Ectodermal cell (in vitro differentiated cells): ENCODE measurements around the gene NCDN.

Source experiments
- H3K27ac ChIP-seq: 2 replicates; pipeline ENCODE4 v1.7.0; 2013; ENCODE audit warnings: mild to moderate bottlenecking, low read depth, low read length; ENCODE audit not compliant: insufficient read depth, poor library complexity, severe bottlenecking
- H3K27me3 ChIP-seq: 2 replicates; pipeline ENCODE4 v1.7.0; 2013; ENCODE audit warnings: mild to moderate bottlenecking, low read length; ENCODE audit not compliant: insufficient read depth, control insufficient read depth, poor library complexity, severe bottlenecking
- H3K36me3 ChIP-seq: one replicate; pipeline ENCODE4 v1.7.0; 2013; ENCODE audit warnings: low read length; ENCODE audit not compliant: control insufficient read depth, insufficient read depth
- H3K4me1 ChIP-seq: one replicate; pipeline ENCODE4 v1.7.0; 2013; ENCODE audit warnings: low read length; ENCODE audit not compliant: control insufficient read depth, insufficient read depth
- H3K4me3 ChIP-seq: 2 replicates; pipeline ENCODE4 v1.7.0; 2013; ENCODE audit warnings: low read depth, low read length, control low read depth; ENCODE audit not compliant: insufficient read depth
- H3K9me3 ChIP-seq: 2 replicates; pipeline ENCODE4 v1.7.0; 2013; ENCODE audit warnings: mild to moderate bottlenecking, low read length, moderate library complexity; ENCODE audit not compliant: control insufficient read depth
- WGBS, 2 experiments: methylation state at CpG; one replicate each; pipeline ENCODE4 v1.1.7; 2013; ENCODE audit warnings: missing lambda C conversion rate in 2 of 2; 5-methylcytosine and 5-hydroxymethylcytosine counted together

NCDN gene

GRCh38 chr1:35590476-35591040 lies 33.0 kb downstream of the NCDN start:
- H3K9me3 ChIP-seq: no peaks in the 10 kb centered on the region
- WGBS, 2 experiments: 94 to 96% methylated on average over 25 of the region's 25 CpGs
- H3K4me1 ChIP-seq: no peaks in the 10 kb centered on the region
- H3K36me3 ChIP-seq: no peaks in the 10 kb centered on the region
- H3K27me3 ChIP-seq: no peaks in the 10 kb centered on the region
- no peak overlapping the region for H3K4me3 ChIP-seq
- no peak overlapping the region for H3K27ac ChIP-seq

- no peaks in the 10 kb centered on the region for H3K36me3 ChIP-seq
- H3K9me3 ChIP-seq: no peaks in the 10 kb centered on the region
- H3K4me1 ChIP-seq: no peaks in the 10 kb centered on the region
- WGBS, 2 experiments: 90 to 93% methylated on average over 8 of the region's 8 CpGs
- no peak overlapping the region for H3K27ac ChIP-seq
- H3K27me3 ChIP-seq: no peaks in the 10 kb centered on the region
- H3K4me3 ChIP-seq: no peak overlapping the region
Observed at GRCh38 chr1:35591211-35591610, 33.6 kb downstream of the NCDN start.

- no peaks in the 10 kb centered on the region for H3K27me3 ChIP-seq
- WGBS, 2 experiments: 92% methylated on average over 8 of the region's 8 CpGs
- H3K36me3 ChIP-seq: no peaks in the 10 kb centered on the region
- H3K9me3 ChIP-seq: no peaks in the 10 kb centered on the region
- H3K4me1 ChIP-seq: no peaks in the 10 kb centered on the region
- H3K27ac ChIP-seq: no peak overlapping the region
- H3K4me3 ChIP-seq: no peak overlapping the region
Observed at GRCh38 chr1:35592991-35593769, 35.6 kb downstream of the NCDN start.

- Histone ChIP-seq H3K4me1 (no peaks in the 10 kb centered on the region), H3K27me3 (no peaks in the 10 kb centered on the region), H3K9me3 (no peaks in the 10 kb centered on the region), H3K4me3 (no peak overlapping the region), H3K27ac (no peak overlapping the region), H3K36me3 (no peaks in the 10 kb centered on the region)
- WGBS, 2 experiments: 93 to 95% methylated on average over 9 of the region's 9 CpGs
Observed at GRCh38 chr1:35594005-35594760, 36.6 kb downstream of the NCDN start.

GRCh38 chr1:35595684-35596083 lies 38.1 kb downstream of the NCDN start:
- Histone ChIP-seq H3K27me3 (no peaks in the 10 kb centered on the region), H3K4me3 (no peak overlapping the region), H3K4me1 (no peaks in the 10 kb centered on the region), H3K9me3 (no peaks in the 10 kb centered on the region), H3K27ac (no peak overlapping the region), H3K36me3 (no peaks in the 10 kb centered on the region)
- WGBS, 2 experiments: 95% methylated on average over 7 of the region's 7 CpGs

- H3K27ac ChIP-seq: no peak overlapping the region
- H3K4me3 ChIP-seq: no peak overlapping the region
- H3K36me3 ChIP-seq: peaks cover 9% of the 10 kb centered on the region
- H3K27me3 ChIP-seq: no peaks in the 10 kb centered on the region
- 92 to 95% methylated on average over 5 of the region's 5 CpGs for WGBS, 2 experiments
- no peaks in the 10 kb centered on the region for H3K4me1 ChIP-seq
- H3K9me3 ChIP-seq: no peaks in the 10 kb centered on the region
Observed at GRCh38 chr1:35597870-35598269, 40.3 kb downstream of the NCDN start.

- Histone ChIP-seq H3K9me3 (no peaks in the 10 kb centered on the region), H3K36me3 (peaks cover 15% of the 10 kb centered on the region)
Observed at GRCh38 chr1:35598895-35599294, 41.3 kb downstream of the NCDN start.

GRCh38 chr1:35599411-35599810 lies 41.8 kb downstream of the NCDN start:
- WGBS, 2 experiments: 92% methylated on average over 3 of the region's 3 CpGs
- Histone ChIP-seq H3K9me3 (no peaks in the 10 kb centered on the region), H3K4me3 (no peak overlapping the region), H3K27me3 (no peaks in the 10 kb centered on the region), H3K27ac (no peak overlapping the region), H3K36me3 (peaks cover 15% of the 10 kb centered on the region), H3K4me1 (no peaks in the 10 kb centered on the region)

More at GRCh38 chr1:35598895-35599294, 41.3 kb downstream of the NCDN start:
- no peak overlapping the region for H3K27ac ChIP-seq
- no peak overlapping the region for H3K4me3 ChIP-seq
- no peaks in the 10 kb centered on the region for H3K4me1 ChIP-seq
- WGBS, 2 experiments: 87 to 98% methylated on average over 1 of the region's 2 CpGs
- no peaks in the 10 kb centered on the region for H3K27me3 ChIP-seq

GRCh38 chr1:35600593-35600992 lies 43.0 kb downstream of the NCDN start:
- 94% methylated on average over 3 of the region's 3 CpGs for WGBS, 2 experiments
- H3K27ac ChIP-seq: no peak overlapping the region
- no peak overlapping the region for H3K4me3 ChIP-seq
- H3K27me3 ChIP-seq: no peaks in the 10 kb centered on the region
- H3K36me3 ChIP-seq: peaks cover 15% of the 10 kb centered on the region
- H3K4me1 ChIP-seq: peaks cover 6% of the 10 kb centered on the region
- no peaks in the 10 kb centered on the region for H3K9me3 ChIP-seq

- 89 to 92% methylated on average over 3 of the region's 3 CpGs for WGBS, 2 experiments
- H3K36me3 ChIP-seq: peaks cover 28% of the 10 kb centered on the region
- no peak overlapping the region for H3K4me3 ChIP-seq
- H3K9me3 ChIP-seq: no peaks in the 10 kb centered on the region
- H3K27ac ChIP-seq: no peak overlapping the region
- H3K27me3 ChIP-seq: no peaks in the 10 kb centered on the region
- peaks cover 6% of the 10 kb centered on the region for H3K4me1 ChIP-seq
Observed at GRCh38 chr1:35603468-35603867, 45.9 kb downstream of the NCDN start.
